ENCODE measurements around the gene CHST15.

DNA sequence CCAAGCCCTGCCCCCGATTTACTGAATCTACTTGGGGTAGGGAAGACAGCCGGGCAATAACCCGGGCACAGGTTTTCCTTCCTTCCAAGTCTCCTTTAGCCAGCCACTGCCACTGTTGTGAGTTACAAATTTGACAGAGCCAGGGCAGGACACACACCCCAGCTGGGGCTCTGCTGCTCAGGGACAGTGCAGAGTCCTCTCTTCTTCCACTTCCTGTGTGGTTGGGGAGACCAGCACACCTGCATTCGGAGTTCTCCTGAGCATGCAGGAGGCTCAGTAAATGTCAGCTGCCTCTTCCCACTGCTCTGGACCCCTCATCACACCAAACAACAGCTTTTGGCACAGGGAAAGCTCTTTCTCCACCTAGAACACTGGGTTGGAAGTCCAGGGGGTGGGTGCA lies 21.3 kb downstream of the CHST15 start:
- TF ChIP-seq MXI1 (IDR thresholded peaks at IDR 0.05; ENCODE audit: borderline replicate concordance, low read depth, low read length) (no peak), RAD21 (IDR thresholded peaks at IDR 0.05; ENCODE audit: low read length) (no peak)
- TF ChIP-seq, protein P1, sequence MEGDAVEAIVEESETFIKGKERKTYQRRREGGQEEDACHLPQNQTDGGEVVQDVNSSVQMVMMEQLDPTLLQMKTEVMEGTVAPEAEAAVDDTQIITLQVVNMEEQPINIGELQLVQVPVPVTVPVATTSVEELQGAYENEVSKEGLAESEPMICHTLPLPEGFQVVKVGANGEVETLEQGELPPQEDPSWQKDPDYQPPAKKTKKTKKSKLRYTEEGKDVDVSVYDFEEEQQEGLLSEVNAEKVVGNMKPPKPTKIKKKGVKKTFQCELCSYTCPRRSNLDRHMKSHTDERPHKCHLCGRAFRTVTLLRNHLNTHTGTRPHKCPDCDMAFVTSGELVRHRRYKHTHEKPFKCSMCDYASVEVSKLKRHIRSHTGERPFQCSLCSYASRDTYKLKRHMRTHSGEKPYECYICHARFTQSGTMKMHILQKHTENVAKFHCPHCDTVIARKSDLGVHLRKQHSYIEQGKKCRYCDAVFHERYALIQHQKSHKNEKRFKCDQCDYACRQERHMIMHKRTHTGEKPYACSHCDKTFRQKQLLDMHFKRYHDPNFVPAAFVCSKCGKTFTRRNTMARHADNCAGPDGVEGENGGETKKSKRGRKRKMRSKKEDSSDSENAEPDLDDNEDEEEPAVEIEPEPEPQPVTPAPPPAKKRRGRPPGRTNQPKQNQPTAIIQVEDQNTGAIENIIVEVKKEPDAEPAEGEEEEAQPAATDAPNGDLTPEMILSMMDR (conservative IDR thresholded peaks at IDR 0.05; ENCODE audit: low read depth, low read length): no peak

All from IMR-90 (cell line).